ENCODE measurements around the gene NAV2.

The NAV2 gene

DNA sequence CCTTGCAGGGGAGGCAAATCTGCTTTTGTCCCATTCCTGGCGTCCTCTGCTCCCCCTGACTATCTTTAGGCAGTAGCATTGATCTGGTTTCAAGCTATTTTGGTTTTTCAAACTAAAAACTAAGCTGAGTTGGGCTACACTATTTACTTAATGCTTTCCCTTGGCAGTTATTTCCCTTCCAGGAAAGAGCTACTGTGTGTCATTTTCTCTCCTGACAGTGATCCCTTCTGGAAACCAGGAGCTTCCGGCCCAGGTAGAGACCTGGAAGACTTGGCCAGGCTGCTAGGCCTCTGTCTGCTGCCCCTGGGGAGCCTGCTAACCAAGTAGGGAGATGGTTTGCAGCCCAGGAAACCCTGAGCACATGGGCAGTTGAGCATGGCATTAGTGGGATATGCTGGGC lies 35.0 kb downstream of the NAV2 start:
- no peak for DNase-seq

DNA sequence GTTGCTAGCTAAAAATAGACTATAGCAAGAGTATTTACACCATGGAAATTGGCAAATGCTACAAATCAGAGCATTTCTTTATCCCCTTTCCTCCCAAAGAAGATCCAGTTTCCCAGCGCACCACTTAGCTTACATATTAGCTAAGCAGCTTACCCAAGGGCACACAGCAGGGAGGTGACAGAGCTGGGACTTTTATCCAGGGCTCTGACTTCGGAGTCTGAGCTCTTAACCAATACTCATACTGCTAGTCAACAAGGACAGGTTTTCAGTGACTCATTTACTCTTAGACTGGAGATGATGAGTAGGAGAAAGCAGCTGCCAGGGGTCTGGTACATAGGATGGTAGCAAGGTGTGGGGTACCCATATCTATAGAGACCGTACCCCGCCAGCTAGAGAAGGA lies 38.4 kb downstream of the NAV2 start:
- no peak for DNase-seq

- no peak for DNase-seq
Observed at GRCh38 chr11:19753451-19754106, 40.9 kb downstream of the NAV2 start.

DNA sequence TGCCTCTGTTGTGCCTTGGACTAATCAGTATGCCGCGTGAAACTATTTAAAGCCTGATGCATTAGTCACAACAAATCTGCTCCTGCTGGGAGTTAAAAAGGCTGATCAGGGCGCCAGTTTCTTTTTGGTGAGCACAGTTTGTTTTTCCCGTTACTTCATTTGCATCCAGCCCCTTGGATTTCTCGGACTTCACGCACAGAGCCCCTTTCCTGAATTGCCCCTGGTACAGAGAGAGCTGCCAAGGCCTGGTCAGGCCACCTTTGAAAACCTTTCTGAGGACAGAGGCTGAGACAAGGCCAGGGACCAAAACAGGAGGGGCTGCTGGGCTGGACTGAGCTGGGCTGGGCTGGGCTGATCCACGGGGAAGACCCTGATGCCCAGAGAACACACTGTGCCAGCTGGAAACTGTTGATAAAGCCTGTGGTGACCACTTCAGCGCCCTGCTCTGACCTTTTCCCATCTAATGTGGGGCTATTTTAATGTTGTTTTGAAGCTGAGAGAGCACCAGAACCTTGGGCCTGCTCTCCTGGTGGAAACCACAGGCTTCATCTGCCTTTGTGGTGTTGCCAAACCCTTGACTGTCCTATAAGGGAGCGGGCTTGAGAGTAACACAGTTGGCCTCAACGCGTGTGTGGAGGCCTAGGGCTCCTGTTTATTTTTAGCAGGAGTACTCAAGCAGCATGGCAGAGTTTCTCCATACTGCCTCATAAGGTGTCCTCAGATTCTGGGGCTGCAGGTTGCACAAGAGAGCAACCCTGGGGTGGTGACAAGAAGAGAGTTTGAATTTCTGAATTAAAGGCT lies 44.2 kb downstream of the NAV2 start:
- no peak for DNase-seq

DNA sequence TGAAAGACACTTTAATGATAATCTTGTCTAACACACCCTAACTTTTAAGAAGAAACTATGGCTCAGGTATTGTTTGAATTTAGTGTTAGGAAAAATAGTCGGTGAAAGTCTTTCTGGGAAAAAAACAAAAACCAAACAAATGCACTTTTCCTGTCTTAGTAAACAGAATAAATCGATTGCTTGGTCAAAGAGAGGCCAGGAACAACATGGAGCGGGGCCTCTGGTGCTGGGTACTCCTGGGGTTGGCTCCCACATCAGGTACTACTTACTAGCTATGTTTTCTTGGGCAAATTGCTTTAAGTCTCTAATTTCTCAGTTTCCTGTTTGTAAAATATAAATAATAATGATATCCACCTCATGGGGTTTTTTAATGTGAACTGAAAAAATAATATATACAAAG lies 46.8 kb downstream of the NAV2 start:
- no peak for DNase-seq

- no peak for DNase-seq
Observed at GRCh38 chr11:19762266-19762665, 49.6 kb downstream of the NAV2 start.

DNA sequence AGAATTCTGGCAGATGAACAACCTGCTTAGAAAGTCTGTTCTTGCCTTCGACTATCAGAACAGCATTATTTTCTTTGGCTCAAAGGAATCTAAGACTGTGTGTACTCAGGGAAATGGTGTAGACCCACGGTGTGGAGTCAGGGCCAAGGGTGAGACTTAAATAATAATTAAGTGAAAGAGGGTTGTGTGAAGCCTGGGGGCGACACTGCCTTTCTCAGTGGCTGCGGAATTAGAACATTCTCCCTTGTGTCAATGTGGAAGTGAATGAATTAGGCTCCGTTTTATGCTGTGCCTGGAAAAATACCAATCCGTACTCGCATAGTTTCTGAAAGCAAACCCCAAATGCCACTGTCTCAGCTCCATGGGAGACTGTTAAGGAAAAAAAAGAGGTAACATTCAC lies 50.7 kb downstream of the NAV2 start:
- no peak for DNase-seq

- DNase-seq: no peak
Observed at GRCh38 chr11:19766206-19766605, 53.6 kb downstream of the NAV2 start.

- DNase-seq: no peak
Observed at GRCh38 chr11:19766810-19767209, 54.2 kb downstream of the NAV2 start.

- no peak for DNase-seq
Observed at GRCh38 chr11:19767627-19768151, 55.1 kb downstream of the NAV2 start.

- no peak for DNase-seq
Observed at GRCh38 chr11:19768197-19768596, 55.6 kb downstream of the NAV2 start.

- DNase-seq: no peak
Observed at GRCh38 chr11:19768815-19769214, 56.2 kb downstream of the NAV2 start.

DNA sequence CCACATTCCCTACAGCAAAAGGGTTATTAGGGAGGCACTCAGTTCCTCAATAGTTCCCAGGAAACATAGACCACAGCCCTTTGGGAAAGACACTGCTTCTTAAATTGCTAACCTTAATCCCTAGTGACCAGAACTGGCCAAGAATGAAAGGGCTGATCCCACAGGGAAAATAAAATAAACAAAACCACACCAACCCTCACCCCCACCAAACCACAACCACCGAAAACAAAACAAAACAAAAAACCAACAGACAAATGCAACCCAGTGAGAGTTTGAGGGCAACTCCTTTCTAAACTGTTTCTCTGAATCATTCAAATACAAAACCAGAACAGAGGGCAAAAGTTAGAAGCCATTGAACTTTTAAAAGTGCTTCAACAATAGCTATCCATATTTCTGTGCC lies 57.2 kb downstream of the NAV2 start:
- no peak for DNase-seq

DNA sequence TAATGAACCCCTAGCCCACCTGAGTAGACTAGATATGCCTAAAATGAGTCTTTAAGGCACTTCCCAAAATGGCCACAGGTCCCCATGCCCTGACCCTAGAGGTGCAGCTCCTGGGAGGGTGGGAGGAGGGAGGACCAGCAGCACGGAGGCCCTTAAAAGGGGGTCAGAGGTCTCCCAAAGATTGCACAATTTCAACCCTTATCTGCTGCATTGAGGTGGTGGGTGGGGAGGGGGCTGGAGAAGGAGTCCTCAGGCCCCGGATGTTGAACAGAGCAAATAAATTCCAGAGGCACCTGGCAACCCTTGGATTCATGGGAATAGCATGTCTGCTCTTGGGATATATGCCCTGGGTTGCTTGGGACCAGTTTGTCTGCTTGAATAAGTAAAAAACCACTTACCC lies 57.6 kb downstream of the NAV2 start:
- no peak for DNase-seq

- no peak for DNase-seq
Observed at GRCh38 chr11:19771463-19771862, 58.8 kb downstream of the NAV2 start.

- DNase-seq: no peak
Observed at GRCh38 chr11:19772480-19772879, 59.8 kb downstream of the NAV2 start.

- DNase-seq: no peak
Observed at GRCh38 chr11:19774329-19774728, 61.7 kb downstream of the NAV2 start.

DNA sequence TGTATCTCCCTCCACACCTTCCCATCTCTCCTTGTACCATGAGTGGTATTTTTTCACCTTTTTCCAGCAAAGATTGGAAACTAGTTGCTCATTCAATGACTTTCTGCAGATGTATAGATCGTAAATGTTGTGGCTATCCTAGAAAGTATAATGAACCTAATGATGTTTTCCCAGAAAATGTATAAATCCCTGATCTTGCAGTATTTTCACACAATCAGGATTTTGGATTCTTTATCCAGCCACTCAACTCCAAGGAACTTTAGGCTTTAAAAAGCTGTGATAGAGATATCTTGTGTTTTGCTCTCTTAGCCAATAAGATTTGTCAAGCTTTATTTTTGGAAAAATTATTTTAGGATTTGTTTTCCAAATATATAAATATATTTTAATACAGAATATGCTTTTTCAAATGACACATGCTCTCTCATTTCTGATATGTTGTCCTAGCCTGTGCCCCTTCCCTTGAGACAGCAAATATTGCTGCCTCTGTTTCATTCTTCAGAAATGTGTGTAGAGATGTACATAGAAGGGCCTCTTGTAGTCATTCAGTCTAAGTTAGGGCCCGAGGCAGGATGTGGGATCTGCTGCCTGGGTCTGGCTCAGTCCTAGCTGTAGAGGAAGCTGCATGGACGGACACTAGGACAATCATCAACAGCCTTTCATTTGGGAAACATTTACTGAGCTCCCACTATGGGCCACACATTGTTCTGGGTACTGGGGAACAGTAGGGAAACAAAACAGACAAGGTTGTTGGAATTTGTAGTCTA lies 62.4 kb downstream of the NAV2 start:
- no peak for DNase-seq

GRCh38 chr11:19775622-19776021 lies 63.0 kb downstream of the NAV2 start:
- DNase-seq: no peak

GRCh38 chr11:19777039-19777376 lies 64.4 kb downstream of the NAV2 start:
- DNase-seq: no peak

- DNase-seq: no peak
Observed at GRCh38 chr11:19777377-19778102, 64.9 kb downstream of the NAV2 start.

DNA sequence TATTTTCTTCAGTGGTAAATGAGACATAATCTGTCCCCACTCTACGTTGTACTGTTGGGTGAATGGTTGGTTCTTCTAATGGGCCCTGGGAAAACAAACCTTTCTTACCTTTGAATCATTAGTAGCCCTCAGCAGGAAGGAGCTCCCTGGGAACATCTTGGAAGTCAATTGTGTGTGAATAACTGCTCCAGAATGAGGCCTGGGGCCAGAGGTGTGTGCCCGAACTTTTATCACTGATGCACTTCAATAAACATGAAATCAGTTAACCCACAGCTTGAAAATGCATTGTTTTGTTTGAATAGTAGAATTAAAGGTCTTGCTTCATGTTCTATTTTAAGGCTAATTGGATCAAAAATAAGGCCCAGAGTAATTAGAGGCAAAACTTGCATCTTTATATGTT lies 67.1 kb downstream of the NAV2 start:
- no peak for DNase-seq

DNA sequence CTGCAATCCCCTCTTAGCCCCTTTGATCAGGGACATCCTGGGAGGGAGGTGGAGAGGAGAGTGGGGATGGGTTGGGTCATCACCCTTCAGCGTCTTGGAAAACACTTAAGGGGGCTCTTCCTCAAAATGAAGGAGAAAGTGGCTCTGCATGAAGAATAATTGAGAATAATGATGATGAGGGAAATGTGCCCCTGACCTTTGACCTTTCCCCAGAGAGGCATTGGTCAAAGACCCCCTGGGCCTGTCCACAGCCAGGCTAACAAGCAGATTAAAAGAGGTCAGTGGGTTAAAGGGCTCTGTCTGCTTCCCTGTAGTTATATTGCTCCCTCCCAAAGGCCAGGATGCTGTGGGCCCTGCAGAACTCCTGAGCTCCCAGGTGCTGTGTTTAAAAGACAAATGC lies 68.7 kb downstream of the NAV2 start:
- DNase-seq: no peak

All from DMS 273 treated with DMSO at 0.1 percent for 48 hours (cell line).